ENCODE measurements around the gene CREB3L2.
A peak's percentile ranks its signal among the peaks of the same experiment; 100 is the strongest.

The CREB3L2 gene

DNA sequence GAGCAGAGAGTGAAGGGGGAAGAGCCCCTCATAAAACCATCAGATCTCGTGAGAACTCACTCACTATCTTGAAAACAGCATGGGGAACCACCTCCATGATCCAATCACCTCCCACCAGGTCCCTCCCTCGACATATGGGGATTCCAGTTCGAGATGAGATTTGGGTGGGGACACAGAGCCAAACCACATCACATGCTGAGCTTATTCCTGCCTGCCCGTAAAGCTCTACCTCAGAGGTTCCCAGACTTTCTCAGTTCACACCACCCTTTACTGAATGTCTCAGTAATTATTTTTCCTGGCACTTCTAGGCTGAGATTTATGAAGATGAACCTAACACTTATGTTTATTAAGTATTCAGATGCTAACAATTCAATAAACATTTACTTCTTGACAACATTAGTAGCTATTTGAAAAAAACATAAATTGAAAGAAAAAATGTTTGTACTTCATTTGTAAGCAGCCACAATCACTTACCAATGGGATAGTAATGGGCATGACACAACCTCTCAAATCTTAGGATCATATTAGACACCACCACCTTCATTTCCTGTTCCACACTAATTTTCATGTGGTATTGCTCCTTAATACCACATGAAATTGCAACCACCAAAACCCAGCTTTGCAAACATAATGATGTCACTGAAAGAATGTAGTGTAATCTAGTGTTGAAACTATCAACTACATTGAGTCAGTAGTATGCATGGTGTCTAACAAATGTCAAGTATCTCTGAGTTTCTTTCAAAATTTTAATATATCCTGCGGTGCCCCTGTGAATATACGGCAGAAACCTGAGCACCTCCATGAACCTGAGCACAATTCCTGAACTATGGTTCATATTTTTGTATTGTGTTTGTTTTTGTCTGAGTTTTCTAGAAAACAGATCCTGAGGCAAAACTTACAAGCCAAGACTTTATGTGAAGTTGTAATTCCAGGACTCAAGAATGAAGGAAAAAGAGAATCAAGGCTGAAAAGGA, 150.6 kb downstream of the CREB3L2 start:
- Histone ChIP-seq H3K27ac (ENCODE audit: low read length) (no peak overlapping the region), H3K9ac (ENCODE audit: low read length) (no peak overlapping the region), H3K4me1 (ENCODE audit: control insufficient read depth, low read depth, low read length) (peaks cover 6% of the 10 kb centered on the region), H3K9me3 (ENCODE audit: control insufficient read depth, low read depth, low read length) (no peaks in the 10 kb centered on the region), H3K36me3 (ENCODE audit: control insufficient read depth, low read depth, low read length) (no peaks in the 10 kb centered on the region), H3K27me3 (ENCODE audit: control insufficient read depth, insufficient read depth, low read length) (peaks cover 32% of the 10 kb centered on the region), H3K4me3 (ENCODE audit: low read length) (no peak overlapping the region)

- no peak overlapping the region for H3K27ac ChIP-seq (ENCODE audit: low read length)
- H3K27me3 ChIP-seq (ENCODE audit: control insufficient read depth, insufficient read depth, low read length) = peaks cover 39% of the 10 kb centered on the region
- H3K36me3 ChIP-seq (ENCODE audit: control insufficient read depth, low read depth, low read length) = no peaks in the 10 kb centered on the region
- peaks cover 6% of the 10 kb centered on the region for H3K4me1 ChIP-seq (ENCODE audit: control insufficient read depth, low read depth, low read length)
- H3K9ac ChIP-seq (ENCODE audit: low read length) = no peak overlapping the region
- no peaks in the 10 kb centered on the region for H3K9me3 ChIP-seq (ENCODE audit: control insufficient read depth, low read depth, low read length)
- H3K4me3 ChIP-seq (ENCODE audit: low read length) = no peak overlapping the region
Observed at GRCh38 chr7:137850571-137850970, 151.3 kb downstream of the CREB3L2 start.

- no peaks in the 10 kb centered on the region for H3K36me3 ChIP-seq (ENCODE audit: control insufficient read depth, low read depth, low read length)
Observed at GRCh38 chr7:137848095-137848494, 153.8 kb downstream of the CREB3L2 start.

DNA sequence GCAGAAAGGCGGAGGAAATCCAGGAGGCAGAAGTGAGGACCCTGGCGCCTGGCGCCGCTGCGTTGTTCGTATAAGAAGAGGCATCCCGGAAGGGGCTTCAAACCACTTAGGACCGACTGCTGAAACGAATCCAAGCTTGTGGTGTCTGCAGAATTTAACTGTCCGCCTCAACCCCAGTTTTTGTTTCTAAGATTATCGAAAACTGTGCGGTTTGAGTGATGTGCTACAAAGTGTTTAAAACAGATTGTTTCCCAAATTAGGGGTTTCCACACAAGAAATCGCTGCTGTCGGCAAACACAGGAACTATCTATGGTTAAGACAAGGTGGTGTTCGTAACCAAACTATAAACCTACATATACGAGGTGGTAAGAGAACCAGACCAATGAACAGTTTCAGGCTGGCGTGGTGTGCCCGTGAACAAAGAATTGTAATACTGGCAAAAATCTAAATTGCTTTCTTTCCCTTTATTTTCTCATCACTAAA, 154.3 kb downstream of the CREB3L2 start:
- peaks cover 56% of the 10 kb centered on the region for H3K27me3 ChIP-seq (ENCODE audit: control insufficient read depth, insufficient read depth, low read length)
- no peak overlapping the region for H3K27ac ChIP-seq (ENCODE audit: low read length)
- H3K9ac ChIP-seq (ENCODE audit: low read length) = no peak overlapping the region
- no peaks in the 10 kb centered on the region for H3K9me3 ChIP-seq (ENCODE audit: control insufficient read depth, low read depth, low read length)
- no peaks in the 10 kb centered on the region for H3K36me3 ChIP-seq (ENCODE audit: control insufficient read depth, low read depth, low read length)
- peaks cover 16% of the 10 kb centered on the region for H3K4me1 ChIP-seq (ENCODE audit: control insufficient read depth, low read depth, low read length)
- H3K4me3 ChIP-seq (ENCODE audit: low read length) = peak overlapping the region; percentile 65

More at GRCh38 chr7:137848095-137848494, 153.8 kb downstream of the CREB3L2 start:
- no peak overlapping the region for H3K9ac ChIP-seq (ENCODE audit: low read length)
- peaks cover 16% of the 10 kb centered on the region for H3K4me1 ChIP-seq (ENCODE audit: control insufficient read depth, low read depth, low read length)
- H3K4me3 ChIP-seq (ENCODE audit: low read length) = no peak overlapping the region
- H3K9me3 ChIP-seq (ENCODE audit: control insufficient read depth, low read depth, low read length) = no peaks in the 10 kb centered on the region
- H3K27me3 ChIP-seq (ENCODE audit: control insufficient read depth, insufficient read depth, low read length) = peaks cover 56% of the 10 kb centered on the region
- H3K27ac ChIP-seq (ENCODE audit: low read length) = no peak overlapping the region

DNA sequence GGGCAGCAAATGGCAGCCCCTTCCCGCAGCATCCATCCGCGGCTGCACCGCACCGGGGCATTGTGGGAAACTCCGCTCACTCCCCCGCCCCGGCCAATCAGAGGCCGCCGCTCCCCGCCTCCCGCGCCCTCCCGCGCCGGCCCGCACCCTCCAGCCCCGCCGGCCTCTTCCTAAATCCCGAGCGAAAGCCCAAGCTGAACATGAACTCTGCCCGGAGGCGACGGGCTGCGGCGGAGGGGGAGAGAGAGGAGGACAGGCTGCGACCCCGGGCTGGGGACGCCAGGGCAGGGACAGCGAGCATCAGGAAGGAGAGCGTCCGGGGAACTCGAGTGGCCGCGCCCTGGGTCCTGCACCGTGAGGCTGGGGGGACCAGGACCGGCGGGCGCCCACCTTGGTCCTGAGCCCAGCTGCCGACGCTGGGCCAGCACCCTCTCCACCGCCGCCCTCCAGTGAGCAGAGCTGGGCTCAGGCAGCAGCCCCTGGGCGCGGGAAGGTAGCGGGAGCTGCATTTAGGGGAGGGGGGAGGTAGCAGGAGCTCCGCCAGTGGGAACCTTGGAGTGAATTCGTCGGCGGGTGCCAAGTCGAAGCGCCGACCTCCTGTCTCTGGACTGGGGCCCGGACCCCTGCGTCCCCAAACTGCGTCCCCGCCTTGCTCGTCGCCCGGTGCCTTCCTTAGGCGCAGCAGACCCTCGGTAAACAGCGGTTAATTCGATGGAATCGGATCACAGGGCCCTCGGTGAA, 154.9 kb downstream of the CREB3L2 start, which contains the start of gene DGKI:
Gene DGKI (minus strand): TSS at position 148 of the 741 bp plus-strand sequence.
- H3K4me3 ChIP-seq (ENCODE audit: low read length) = peak within 1 kb of the TSS; percentile 65
- no peak within 1 kb of the TSS for H3K9ac ChIP-seq (ENCODE audit: low read length)
- H3K4me1 ChIP-seq (ENCODE audit: control insufficient read depth, low read depth, low read length) = peaks cover 16% of the 10 kb centered on the region
- H3K27me3 ChIP-seq (ENCODE audit: control insufficient read depth, insufficient read depth, low read length) = peaks cover 56% of the 10 kb centered on the region
- no peak within 1 kb of the TSS for H3K27ac ChIP-seq (ENCODE audit: low read length)
- H3K36me3 ChIP-seq (ENCODE audit: control insufficient read depth, low read depth, low read length) = no peaks in the 10 kb centered on the region
- H3K9me3 ChIP-seq (ENCODE audit: control insufficient read depth, low read depth, low read length) = no peaks in the 10 kb centered on the region

DNA sequence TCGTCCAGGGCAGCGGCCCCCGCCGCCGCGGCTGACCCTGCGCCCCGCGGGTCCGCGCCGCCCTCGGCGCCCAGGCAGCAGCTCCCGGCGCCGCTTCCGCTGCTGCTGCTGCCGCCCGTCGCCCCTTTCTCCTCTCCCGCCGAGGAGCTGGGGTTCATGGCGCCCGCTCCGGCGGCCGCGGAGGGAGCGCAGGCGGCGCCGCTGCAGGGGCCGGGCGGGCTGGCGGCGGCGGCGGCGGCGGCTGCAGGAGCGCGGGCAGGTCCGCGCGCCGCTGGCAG, 155.4 kb downstream of the CREB3L2 start:
- Histone ChIP-seq H3K9me3 (ENCODE audit: control insufficient read depth, low read depth, low read length) (no peaks in the 10 kb centered on the region), H3K27me3 (ENCODE audit: control insufficient read depth, insufficient read depth, low read length) (peaks cover 56% of the 10 kb centered on the region), H3K27ac (ENCODE audit: low read length) (no peak overlapping the region), H3K4me3 (ENCODE audit: low read length) (peak overlapping the region; percentile 37), H3K9ac (ENCODE audit: low read length) (no peak overlapping the region), H3K36me3 (ENCODE audit: control insufficient read depth, low read depth, low read length) (no peaks in the 10 kb centered on the region), H3K4me1 (ENCODE audit: control insufficient read depth, low read depth, low read length) (peaks cover 18% of the 10 kb centered on the region)

DNA sequence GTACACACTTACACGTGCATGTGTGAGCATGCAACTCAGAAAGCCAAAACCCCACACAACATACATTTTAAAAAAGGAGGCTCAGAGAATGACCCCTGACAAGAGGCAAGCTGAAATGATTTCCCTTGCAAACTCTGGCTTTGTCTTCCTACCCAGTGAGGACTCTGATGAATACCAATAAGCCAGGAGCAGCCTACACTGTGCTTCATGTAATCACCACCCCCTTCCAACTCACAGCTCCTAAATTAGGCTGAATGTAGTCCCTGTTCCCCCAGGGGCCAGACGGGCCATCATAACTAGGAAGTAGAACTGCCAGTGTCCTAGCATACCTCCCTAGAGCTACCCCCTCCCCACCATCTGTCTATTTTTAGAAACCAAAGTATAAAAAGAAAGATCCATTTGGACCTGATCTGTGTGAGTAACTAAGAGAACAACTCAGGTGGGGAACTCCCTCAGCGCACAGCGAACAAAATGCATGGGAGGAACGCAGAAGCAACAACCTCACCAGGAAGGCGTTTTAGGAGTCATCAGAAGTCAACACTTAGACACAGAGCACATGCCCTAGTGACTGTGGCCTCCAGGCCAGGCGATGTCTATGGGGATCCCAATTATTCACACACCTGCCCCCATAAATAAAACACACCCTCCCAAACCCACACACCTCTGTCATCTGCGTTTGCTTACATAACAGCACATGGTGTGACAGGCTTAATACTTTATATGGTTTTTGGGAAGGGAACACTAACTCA, 157.0 kb downstream of the CREB3L2 start:
- Histone ChIP-seq H3K9ac (ENCODE audit: low read length) (no peak overlapping the region), H3K9me3 (ENCODE audit: control insufficient read depth, low read depth, low read length) (no peaks in the 10 kb centered on the region), H3K4me3 (ENCODE audit: low read length) (no peak overlapping the region), H3K4me1 (ENCODE audit: control insufficient read depth, low read depth, low read length) (peaks cover 34% of the 10 kb centered on the region), H3K27me3 (ENCODE audit: control insufficient read depth, insufficient read depth, low read length) (peaks cover 56% of the 10 kb centered on the region), H3K36me3 (ENCODE audit: control insufficient read depth, low read depth, low read length) (no peaks in the 10 kb centered on the region), H3K27ac (ENCODE audit: low read length) (no peak overlapping the region)

DNA sequence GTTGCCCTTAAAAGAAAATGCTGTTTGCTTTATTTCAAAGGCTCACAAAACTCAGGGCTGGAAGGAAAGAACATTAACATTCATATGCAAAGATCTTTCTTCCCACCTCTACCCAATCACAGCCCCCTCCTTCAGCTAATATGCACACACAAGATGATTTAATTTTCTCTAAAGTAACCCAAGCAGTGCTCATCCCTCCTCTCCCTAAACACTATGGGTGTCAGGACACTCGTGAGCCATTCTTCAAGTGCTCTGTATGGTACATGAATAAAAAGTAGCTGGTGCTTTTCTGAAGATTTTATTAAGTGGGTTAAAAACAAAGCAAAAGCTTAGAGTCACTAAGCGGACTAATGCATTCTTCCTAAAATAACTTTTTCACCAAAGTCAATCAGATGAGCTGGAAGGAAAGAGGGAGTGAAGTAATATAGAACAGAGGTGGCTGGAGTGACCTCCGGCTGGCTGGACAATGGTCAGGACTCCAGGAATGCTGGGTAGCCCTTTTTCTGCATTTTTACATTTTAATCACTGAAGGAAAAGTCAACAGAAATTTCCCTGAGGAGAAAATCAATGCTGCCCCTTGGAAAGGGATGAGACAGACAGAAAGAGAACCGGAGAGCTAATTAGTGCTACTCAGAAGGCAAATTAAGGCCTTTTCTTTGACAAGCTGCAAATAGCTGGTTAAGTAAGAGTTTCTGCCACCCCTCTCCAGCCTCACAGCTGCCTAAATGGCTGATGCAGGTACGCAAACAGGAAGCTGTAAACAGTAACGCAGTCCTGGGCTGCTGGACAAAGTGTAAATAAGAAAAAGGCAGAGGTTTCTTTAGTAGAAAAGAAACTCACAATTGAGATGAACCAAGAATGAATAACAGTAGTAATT, 161.7 kb downstream of the CREB3L2 start:
- Histone ChIP-seq H3K4me3 (ENCODE audit: low read length) (peak overlapping the region; percentile 1), H3K36me3 (ENCODE audit: control insufficient read depth, low read depth, low read length) (no peaks in the 10 kb centered on the region), H3K9me3 (ENCODE audit: control insufficient read depth, low read depth, low read length) (no peaks in the 10 kb centered on the region), H3K27me3 (ENCODE audit: control insufficient read depth, insufficient read depth, low read length) (peaks cover 13% of the 10 kb centered on the region), H3K9ac (ENCODE audit: low read length) (no peak overlapping the region), H3K27ac (ENCODE audit: low read length) (no peak overlapping the region), H3K4me1 (ENCODE audit: control insufficient read depth, low read depth, low read length) (peaks cover 42% of the 10 kb centered on the region)

- H3K4me1 ChIP-seq (ENCODE audit: control insufficient read depth, low read depth, low read length) = peaks cover 32% of the 10 kb centered on the region
- H3K36me3 ChIP-seq (ENCODE audit: control insufficient read depth, low read depth, low read length) = no peaks in the 10 kb centered on the region
- H3K9ac ChIP-seq (ENCODE audit: low read length) = no peak overlapping the region
- no peak overlapping the region for H3K27ac ChIP-seq (ENCODE audit: low read length)
- no peaks in the 10 kb centered on the region for H3K27me3 ChIP-seq (ENCODE audit: control insufficient read depth, insufficient read depth, low read length)
- H3K9me3 ChIP-seq (ENCODE audit: control insufficient read depth, low read depth, low read length) = peaks cover 1% of the 10 kb centered on the region
- no peak overlapping the region for H3K4me3 ChIP-seq (ENCODE audit: low read length)
Observed at GRCh38 chr7:137838706-137839315, 163.1 kb downstream of the CREB3L2 start.

GRCh38 chr7:137836541-137836940, 165.3 kb downstream of the CREB3L2 start:
- H3K27me3 ChIP-seq (ENCODE audit: control insufficient read depth, insufficient read depth, low read length) = no peaks in the 10 kb centered on the region
- no peak overlapping the region for H3K4me3 ChIP-seq (ENCODE audit: low read length)
- no peaks in the 10 kb centered on the region for H3K36me3 ChIP-seq (ENCODE audit: control insufficient read depth, low read depth, low read length)
- peaks cover 31% of the 10 kb centered on the region for H3K4me1 ChIP-seq (ENCODE audit: control insufficient read depth, low read depth, low read length)
- H3K27ac ChIP-seq (ENCODE audit: low read length) = no peak overlapping the region
- peaks cover 23% of the 10 kb centered on the region for H3K9me3 ChIP-seq (ENCODE audit: control insufficient read depth, low read depth, low read length)
- no peak overlapping the region for H3K9ac ChIP-seq (ENCODE audit: low read length)

All from iPS-18a (cell line).